ENCODE data around the gene DCAF12L2.

- TF ChIP-seq CTCF (IDR thresholded peaks at IDR 0.05) (no peak), POLR2A (IDR thresholded peaks at IDR 0.05) (no peak)
Measured at GRCh38 chrX:126165721-126166461, at the start of gene DCAF12L2.

Data from lower leg skin (tissue), 3 donors.